Esophagus squamous epithelium (tissue), 4 donors: Measurements from ENCODE around the gene PBX3.

ENCODE experiments used
- CTCF ChIP-seq, 6 experiments: fragments of 450-650 bp in 4 of 6; fragments of 200-600 bp in 2 of 6; sonication (generic) in 2 of 6; IDR thresholded peaks; one replicate each; pipeline ENCODE4 v1.5.1; 2016 to 2019; ENCODE audit warnings: antibody characterized with exemption in 6 of 6, mild to moderate bottlenecking in 4 of 6, moderate library complexity in 4 of 6
- POLR2A ChIP-seq, 4 donors: fragments of 450-650 bp; IDR thresholded peaks; one replicate each; pipeline ENCODE4 v1.6.1; 2017; ENCODE audit warnings: antibody characterized with exemption in 4 of 4, mild to moderate bottlenecking in 4 of 4, moderate library complexity in 3 of 4

GRCh38 chr9:125785248-125785751 is 38.1 kb downstream of the PBX3 start:
- TF ChIP-seq CTCF (IDR thresholded peaks at IDR 0.05) (no peak), POLR2A (IDR thresholded peaks at IDR 0.05) (no peak)
